CD4-positive, alpha-beta T cell treated with Interferon gamma for 1 hour (primary cell): ENCODE results near the gene CAPRIN2.
A peak's percentile ranks its signal among the peaks of the same experiment; 100 is the strongest.

ENCODE experiments used
- DNase-seq: peaks from one replicate; pipeline ENCODE4 v3.0.0-alpha.2; 2020

Gene CAPRIN2

GRCh38 chr12:30763053-30763452 is 8.3 kb upstream of the CAPRIN2 start:
- DNase-seq, result no peak

- DNase-seq, result no peak
Observed at GRCh38 chr12:30761730-30762129, 7.0 kb upstream of the CAPRIN2 start.

- DNase-seq, result no peak
Observed at GRCh38 chr12:30757316-30757715, 2.6 kb upstream of the CAPRIN2 start.

- DNase-seq, result no peak
Observed at GRCh38 chr12:30756074-30756473, 1.3 kb upstream of the CAPRIN2 start.

- DNase-seq, result no peak
Observed at GRCh38 chr12:30755395-30755762, 628 bp upstream of the CAPRIN2 start.

GRCh38 chr12:30754383-30754749 is 385 bp downstream of the CAPRIN2 start:
- DNase-seq, result no peak

- no peak for DNase-seq
Observed at GRCh38 chr12:30753751-30754382, 884 bp downstream of the CAPRIN2 start.

- peak; percentile 3 for DNase-seq
Observed at GRCh38 chr12:30753233-30753632, 1.5 kb downstream of the CAPRIN2 start.

GRCh38 chr12:30752255-30752654 is 2.5 kb downstream of the CAPRIN2 start:
- DNase-seq, result no peak

- no peak for DNase-seq
Observed at GRCh38 chr12:30748147-30748546, 6.6 kb downstream of the CAPRIN2 start.

GRCh38 chr12:30746190-30746589 is 8.6 kb downstream of the CAPRIN2 start:
- DNase-seq, result no peak

- no peak for DNase-seq
Observed at GRCh38 chr12:30744321-30744720, 10.4 kb downstream of the CAPRIN2 start.

GRCh38 chr12:30740274-30740673 is 14.5 kb downstream of the CAPRIN2 start:
- no peak for DNase-seq

GRCh38 chr12:30739020-30739419 is 15.7 kb downstream of the CAPRIN2 start:
- DNase-seq, result no peak

- DNase-seq, result no peak
Observed at GRCh38 chr12:30732954-30733637, 21.7 kb downstream of the CAPRIN2 start.

GRCh38 chr12:30730011-30730410 is 24.7 kb downstream of the CAPRIN2 start:
- DNase-seq, result no peak

- DNase-seq, result no peak
Observed at GRCh38 chr12:30729547-30729946, 25.2 kb downstream of the CAPRIN2 start.

- no peak for DNase-seq
Observed at GRCh38 chr12:30726647-30727046, 28.1 kb downstream of the CAPRIN2 start.

GRCh38 chr12:30725739-30726138 is 29.0 kb downstream of the CAPRIN2 start:
- DNase-seq, result no peak

- no peak for DNase-seq
Observed at GRCh38 chr12:30719060-30719459, 35.7 kb downstream of the CAPRIN2 start.

- DNase-seq, result no peak
Observed at GRCh38 chr12:30707613-30708342, 47.0 kb downstream of the CAPRIN2 start.

- DNase-seq, result no peak
Observed at GRCh38 chr12:30706476-30706875, 48.3 kb downstream of the CAPRIN2 start.

GRCh38 chr12:30701056-30701455 is 53.7 kb downstream of the CAPRIN2 start:
- DNase-seq, result no peak

GRCh38 chr12:30700216-30700900 is 54.4 kb downstream of the CAPRIN2 start:
- DNase-seq, result no peak
